ENCODE measurements around the gene NXN. TPM values are rescaled to one million over a fixed set of nuclear protein-coding genes. Genes with fewer than 3 reads are reported as not detected.
"Not testable (repeated sequence)": the region's sequence is repeated elsewhere in the genome, so short reads cannot be mapped to it uniquely, and the experiment has no call there.

The NXN gene
- total and polyA plus RNA-seq, 9 donors: 5.5 to 34.8 (median 28.4) TPM

GRCh38 chr17:750431-751037, 229.0 kb downstream of the NXN start:
- 67 to 79% (median 71%) methylated on average over 8 of the region's 8 CpGs for WGBS, 3 donors
- intact Hi-C loops (cut with DNase I): no loop called here
- H3K36me3 ChIP-seq: no peaks in the 10 kb centered on the region
- H3K27ac ChIP-seq: no peak overlapping the region
- DNase-seq: no peak
- no peaks in the 10 kb centered on the region for H3K27me3 ChIP-seq
- H3K9me3 ChIP-seq: no peaks in the 10 kb centered on the region
- TF ChIP-seq CTCF (IDR thresholded peaks at IDR 0.05): no peak
- no peak for TF ChIP-seq EP300 (IDR thresholded peaks at IDR 0.05)
- no peak for TF ChIP-seq POLR2A (IDR thresholded peaks at IDR 0.05)
- peaks cover 8% of the 10 kb centered on the region for H3K4me1 ChIP-seq (ENCODE audit: insufficient read depth)
- H3K4me3 ChIP-seq: no peak overlapping the region

DNA sequence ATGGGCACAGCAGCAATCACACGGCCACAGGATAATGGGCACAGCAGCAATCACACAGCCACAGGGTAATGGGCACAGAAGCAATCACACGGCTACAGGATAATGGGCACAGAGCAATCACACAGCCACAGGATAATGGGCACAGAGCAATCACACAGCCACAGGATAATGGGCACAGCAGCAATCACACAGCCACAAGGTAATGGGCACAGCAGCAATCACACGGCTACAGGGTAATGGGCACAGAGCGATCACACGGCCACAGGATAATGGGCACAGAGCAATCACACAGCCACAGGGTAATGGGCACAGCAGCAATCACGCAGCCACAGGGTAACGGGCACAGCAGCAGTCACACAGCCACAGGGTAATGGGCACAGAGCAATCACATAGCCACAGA, 230.2 kb downstream of the NXN start:
- not testable (repeated sequence) for H3K4me1 ChIP-seq (ENCODE audit: insufficient read depth); DNase-seq; H3K4me3 ChIP-seq; H3K36me3 ChIP-seq; H3K27me3 ChIP-seq; H3K27ac ChIP-seq; H3K9me3 ChIP-seq
- intact Hi-C loops (cut with DNase I): loop anchor here in 1 of 4 donors (5.0 kb wide), 1 partner anchor 607 kb away; a partner anchor contains a TSS
- 78 to 91% (median 84%) methylated on average over 7 of the region's 7 CpGs for WGBS, 3 donors

Small RNA genes within 50 kb of the gene (microRNA-seq; reads per million reads assigned to microRNA genes)
- gene MIR3183: 0 reads per million in 3 donors

Small RNA genes within 50 kb of the gene (small RNA-seq; reads per million reads assigned to genes)
- gene MIR3183: not detected

Other genes starting within 250 kb of the NXN start
- gene TLCD3A, start 247.2 kb downstream of the NXN start, total RNA-seq: 10 to 100 TPM in 5 of 7 donors, 1 to 10 TPM in 2; 3.0 to 17.8 (median 13.1) TPM
- 10 to 100 TPM in 1 of 2 donors, 1 to 10 TPM in 1; 5.5 to 14.8 TPM for gene TLCD3A, start 247.2 kb downstream of the NXN start, polyA plus RNA-seq
- 10 to 100 TPM; 10.9 to 31.3 (median 24.4) TPM for gene GEMIN4, start 227.5 kb downstream of the NXN start, total RNA-seq
- gene GEMIN4, start 227.5 kb downstream of the NXN start, polyA plus RNA-seq: 10 to 100 TPM; 10.9 to 13.9 TPM
- 10 to 100 TPM; 22.1 to 66.7 (median 46.0) TPM for gene GLOD4, start 197.5 kb downstream of the NXN start, total RNA-seq
- 10 to 100 TPM; 34.9 to 90.6 TPM for gene GLOD4, start 197.5 kb downstream of the NXN start, polyA plus RNA-seq
- 10 to 100 TPM; 10.1 to 16.7 (median 14.0) TPM for gene MRM3, start 197.4 kb downstream of the NXN start, total RNA-seq
- gene MRM3, start 197.4 kb downstream of the NXN start, polyA plus RNA-seq: 10 to 100 TPM; 12.8 to 13.9 TPM
- gene TIMM22, start 17.4 kb upstream of the NXN start, total RNA-seq: 10 to 100 TPM in 6 of 7 donors, 1 to 10 TPM in 1; 7.9 to 15.1 (median 11.3) TPM
- 10 to 100 TPM in 1 of 2 donors, 1 to 10 TPM in 1; 8.9 to 12.6 TPM for gene TIMM22, start 17.4 kb upstream of the NXN start, polyA plus RNA-seq
- gene ABR, start 200.2 kb upstream of the NXN start, total RNA-seq: 10 to 100 TPM; 25.0 to 94.6 (median 60.2) TPM
- 10 to 100 TPM; 33.3 to 66.7 TPM for gene ABR, start 200.2 kb upstream of the NXN start, polyA plus RNA-seq

All from ovary (tissue), 9 donors.